Uterus (tissue), 2 donors: Measurements from ENCODE around the gene CHRDL2.

Source experiments
- POLR2A ChIP-seq, 2 donors: fragments of 450-650 bp; IDR thresholded peaks; one replicate each; pipeline ENCODE4 v1.6.1; 2016; ENCODE audit warnings: antibody characterized with exemption in 2 of 2, mild to moderate bottlenecking in 1 of 2, moderate library complexity in 1 of 2
- TF ChIP-seq, protein P1 (sequence below), 4 experiments: fragments of 200-600 bp in 2 of 4; fragments of 450-650 bp in 2 of 4; sonication (generic) in 2 of 4; IDR thresholded peaks; one replicate each; pipeline ENCODE4 v1.5.1; 2016 to 2019; ENCODE audit warnings: antibody characterized with exemption in 4 of 4, mild to moderate bottlenecking in 2 of 4, moderate library complexity in 1 of 4

DNA sequence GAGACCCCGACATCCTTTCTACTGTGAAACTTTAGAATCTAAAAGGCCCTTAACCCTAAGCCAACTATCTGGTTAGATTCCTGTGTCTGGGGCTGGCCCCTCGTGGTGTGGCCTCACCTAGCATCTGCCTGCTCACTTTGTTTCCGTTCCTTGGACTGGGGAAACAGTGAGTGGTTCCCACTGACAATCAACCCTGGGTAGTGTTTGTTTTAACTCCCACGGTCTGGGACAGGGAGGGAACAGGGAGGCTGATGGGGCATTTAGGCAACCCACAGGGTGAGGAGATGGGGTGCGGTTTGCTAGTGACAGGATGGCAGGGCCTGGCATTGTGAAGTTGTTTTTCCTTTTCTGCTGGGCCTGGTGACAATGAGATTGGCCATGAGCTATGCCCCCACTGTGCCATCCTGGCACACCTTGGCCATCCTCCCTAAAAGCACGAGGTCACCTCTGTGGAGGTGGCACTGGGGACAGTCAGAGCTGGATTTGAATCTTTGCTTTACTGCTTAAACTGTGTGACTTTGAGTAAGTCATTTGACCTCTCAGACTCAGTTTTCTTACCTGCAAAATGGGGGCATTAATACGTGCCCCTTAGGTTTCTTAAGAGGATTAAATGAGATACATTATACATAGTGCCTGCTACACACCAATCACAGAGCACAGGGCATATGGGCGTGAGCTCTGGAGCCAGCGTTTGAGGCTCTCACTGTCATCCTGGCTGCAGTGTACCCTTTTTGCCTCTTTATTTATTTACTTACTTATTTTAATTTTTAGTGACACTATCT lies 31.4 kb downstream of the CHRDL2 start:
- TF ChIP-seq, protein P1, sequence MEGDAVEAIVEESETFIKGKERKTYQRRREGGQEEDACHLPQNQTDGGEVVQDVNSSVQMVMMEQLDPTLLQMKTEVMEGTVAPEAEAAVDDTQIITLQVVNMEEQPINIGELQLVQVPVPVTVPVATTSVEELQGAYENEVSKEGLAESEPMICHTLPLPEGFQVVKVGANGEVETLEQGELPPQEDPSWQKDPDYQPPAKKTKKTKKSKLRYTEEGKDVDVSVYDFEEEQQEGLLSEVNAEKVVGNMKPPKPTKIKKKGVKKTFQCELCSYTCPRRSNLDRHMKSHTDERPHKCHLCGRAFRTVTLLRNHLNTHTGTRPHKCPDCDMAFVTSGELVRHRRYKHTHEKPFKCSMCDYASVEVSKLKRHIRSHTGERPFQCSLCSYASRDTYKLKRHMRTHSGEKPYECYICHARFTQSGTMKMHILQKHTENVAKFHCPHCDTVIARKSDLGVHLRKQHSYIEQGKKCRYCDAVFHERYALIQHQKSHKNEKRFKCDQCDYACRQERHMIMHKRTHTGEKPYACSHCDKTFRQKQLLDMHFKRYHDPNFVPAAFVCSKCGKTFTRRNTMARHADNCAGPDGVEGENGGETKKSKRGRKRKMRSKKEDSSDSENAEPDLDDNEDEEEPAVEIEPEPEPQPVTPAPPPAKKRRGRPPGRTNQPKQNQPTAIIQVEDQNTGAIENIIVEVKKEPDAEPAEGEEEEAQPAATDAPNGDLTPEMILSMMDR (IDR thresholded peaks at IDR 0.05): no peak
- no peak for TF ChIP-seq POLR2A (IDR thresholded peaks at IDR 0.05)
